ENCODE results near the gene ANKRD11.

ANKRD11 gene

GRCh38 chr16:89489898-89490438 is 393 bp downstream of the ANKRD11 start:
- TF ChIP-seq CTCF (IDR thresholded peaks at IDR 0.05; ENCODE audit: extremely low read depth, insufficient read depth, missing control alignments), result no peak
- in situ Hi-C loops (cut with MboI; ENCODE audit: low pct_unique_long_range_greater_than_20kb, low sequenced_read_pairs, unreplicated experiment), result no loop called here
- DNase-seq (ENCODE audit: low spot score), result no peak

- in situ Hi-C loops (cut with MboI; ENCODE audit: low pct_unique_long_range_greater_than_20kb, low sequenced_read_pairs, unreplicated experiment), result no loop called here
- peak; percentile 35 for TF ChIP-seq CTCF (IDR thresholded peaks at IDR 0.05; ENCODE audit: extremely low read depth, insufficient read depth, missing control alignments)
- peak; percentile 78 for DNase-seq (ENCODE audit: low spot score)
Measured at GRCh38 chr16:89489040-89489897, 1.1 kb downstream of the ANKRD11 start.

- in situ Hi-C loops (cut with MboI; ENCODE audit: low pct_unique_long_range_greater_than_20kb, low sequenced_read_pairs, unreplicated experiment), result no loop called here
- no peak for TF ChIP-seq CTCF (IDR thresholded peaks at IDR 0.05; ENCODE audit: extremely low read depth, insufficient read depth, missing control alignments)
- DNase-seq (ENCODE audit: low spot score), result no peak
Measured at GRCh38 chr16:89485701-89486246, 4.6 kb downstream of the ANKRD11 start.

- in situ Hi-C loops (cut with MboI; ENCODE audit: low pct_unique_long_range_greater_than_20kb, low sequenced_read_pairs, unreplicated experiment), result no loop called here
- TF ChIP-seq CTCF (IDR thresholded peaks at IDR 0.05; ENCODE audit: extremely low read depth, insufficient read depth, missing control alignments), result no peak
- no peak for DNase-seq (ENCODE audit: low spot score)
Measured at GRCh38 chr16:89484923-89485679, 5.3 kb downstream of the ANKRD11 start.

- TF ChIP-seq CTCF (IDR thresholded peaks at IDR 0.05; ENCODE audit: extremely low read depth, insufficient read depth, missing control alignments), result no peak
- no peak for DNase-seq (ENCODE audit: low spot score)
- in situ Hi-C loops (cut with MboI; ENCODE audit: low pct_unique_long_range_greater_than_20kb, low sequenced_read_pairs, unreplicated experiment), result no loop called here
Measured at GRCh38 chr16:89484041-89484501, 6.3 kb downstream of the ANKRD11 start.

GRCh38 chr16:89482817-89483205 is 7.5 kb downstream of the ANKRD11 start:
- no peak for TF ChIP-seq CTCF (IDR thresholded peaks at IDR 0.05; ENCODE audit: extremely low read depth, insufficient read depth, missing control alignments)
- in situ Hi-C loops (cut with MboI; ENCODE audit: low pct_unique_long_range_greater_than_20kb, low sequenced_read_pairs, unreplicated experiment), result no loop called here
- no peak for DNase-seq (ENCODE audit: low spot score)
